KOPT-K1 (cell line): ENCODE data around the gene ZNF606.
A peak's percentile ranks its signal among the peaks of the same experiment; 100 is the strongest.

Experiments
- H3K27ac ChIP-seq: fragments of 200-600 bp; sonication (generic); 2 replicates; pipeline ENCODE4 v1.5.1; 2016; ENCODE audit warnings: antibody characterized with exemption, mild to moderate bottlenecking, low read depth, low read length; ENCODE audit not compliant: poor library complexity, severe bottlenecking
- H3K36me3 ChIP-seq: fragments of 200-600 bp; sonication (generic); 2 replicates; pipeline ENCODE4 v1.5.1; 2017; ENCODE audit warnings: antibody characterized with exemption, mild to moderate bottlenecking, low read length, moderate library complexity; ENCODE audit not compliant: insufficient read depth
- H3K9me3 ChIP-seq: fragments of 200-600 bp; sonication (generic); 2 replicates; pipeline ENCODE4 v1.5.1; 2017; ENCODE audit warnings: antibody characterized with exemption, low read length, mild to moderate bottlenecking; ENCODE audit not compliant: insufficient read depth, poor library complexity, severe bottlenecking

Gene ZNF606

GRCh38 chr19:57978586-57979289, 23.9 kb downstream of the ZNF606 start:
- H3K9me3 ChIP-seq, result peaks cover 100% of the 10 kb centered on the region
- peaks cover 87% of the 10 kb centered on the region for H3K36me3 ChIP-seq
- no peak overlapping the region for H3K27ac ChIP-seq

- Histone ChIP-seq H3K36me3 (peaks cover 45% of the 10 kb centered on the region), H3K9me3 (peaks cover 92% of the 10 kb centered on the region), H3K27ac (no peak within 1 kb of the TSS)
Observed at GRCh38 chr19:57974434-57974833, 28.2 kb downstream of the ZNF606 start, which contains the start of gene C19orf18. Gene C19orf18 (minus strand): TSS chr19:57974534. CDS start chr19:57974432, 102 bp downstream.

- Histone ChIP-seq H3K27ac (no peak overlapping the region), H3K9me3 (peaks cover 59% of the 10 kb centered on the region), H3K36me3 (no peaks in the 10 kb centered on the region)
Observed at GRCh38 chr19:57964761-57965160, 37.9 kb downstream of the ZNF606 start.

GRCh38 chr19:57961785-57962184, 40.8 kb downstream of the ZNF606 start:
- Histone ChIP-seq H3K9me3 (peaks cover 45% of the 10 kb centered on the region), H3K36me3 (no peaks in the 10 kb centered on the region), H3K27ac (no peak overlapping the region)

GRCh38 chr19:57954996-57955395, 47.6 kb downstream of the ZNF606 start:
- Histone ChIP-seq H3K27ac (no peak overlapping the region), H3K9me3 (peaks cover 39% of the 10 kb centered on the region), H3K36me3 (no peaks in the 10 kb centered on the region)

GRCh38 chr19:57949702-57950101, 52.9 kb downstream of the ZNF606 start:
- Histone ChIP-seq H3K27ac (no peak overlapping the region), H3K36me3 (peaks cover 8% of the 10 kb centered on the region; the same call in 1 of the 2 replicates), H3K9me3 (peaks cover 56% of the 10 kb centered on the region)

GRCh38 chr19:57949296-57949695, 53.3 kb downstream of the ZNF606 start:
- Histone ChIP-seq H3K9me3 (peaks cover 58% of the 10 kb centered on the region), H3K27ac (no peak overlapping the region), H3K36me3 (peaks cover 10% of the 10 kb centered on the region; the same call in 1 of the 2 replicates)

- Histone ChIP-seq H3K36me3 (peaks cover 27% of the 10 kb centered on the region), H3K9me3 (peaks cover 65% of the 10 kb centered on the region), H3K27ac (peak within 1 kb of the TSS; percentile 73)
Observed at GRCh38 chr19:57947419-57948134, 55.0 kb downstream of the ZNF606 start, which contains the start of gene ZNF256. Gene ZNF256 (minus strand): TSS chr19:57947706. CDS start chr19:57947474, 232 bp downstream.

GRCh38 chr19:57947088-57947418, 55.6 kb downstream of the ZNF606 start:
- Histone ChIP-seq H3K36me3 (peaks cover 33% of the 10 kb centered on the region), H3K9me3 (peaks cover 70% of the 10 kb centered on the region), H3K27ac (peak overlapping the region; percentile 73)

GRCh38 chr19:57946316-57946715, 56.3 kb downstream of the ZNF606 start:
- Histone ChIP-seq H3K27ac (peak overlapping the region; percentile 73), H3K9me3 (peaks cover 77% of the 10 kb centered on the region), H3K36me3 (peaks cover 40% of the 10 kb centered on the region)

GRCh38 chr19:57941593-57941992, 61.0 kb downstream of the ZNF606 start:
- peaks cover 60% of the 10 kb centered on the region for H3K9me3 ChIP-seq
- peaks cover 68% of the 10 kb centered on the region for H3K36me3 ChIP-seq
- H3K27ac ChIP-seq, result no peak overlapping the region

- H3K9me3 ChIP-seq, result peaks cover 63% of the 10 kb centered on the region
- H3K27ac ChIP-seq, result no peak overlapping the region
- H3K36me3 ChIP-seq, result peaks cover 47% of the 10 kb centered on the region
Observed at GRCh38 chr19:57935731-57936130, 66.9 kb downstream of the ZNF606 start.

- peak within 1 kb of the TSS; percentile 71 for H3K27ac ChIP-seq
- H3K9me3 ChIP-seq, result peaks cover 70% of the 10 kb centered on the region
- peaks cover 53% of the 10 kb centered on the region; the same call in 1 of the 2 replicates for H3K36me3 ChIP-seq
Observed at GRCh38 chr19:57934820-57935665, 67.6 kb downstream of the ZNF606 start, which contains the start of gene ZNF418. Gene ZNF418 (minus strand): TSS chr19:57935402. CDS start chr19:57933822, 1,580 bp downstream.

- Histone ChIP-seq H3K9me3 (peaks cover 90% of the 10 kb centered on the region), H3K36me3 (peaks cover 81% of the 10 kb centered on the region), H3K27ac (no peak overlapping the region)
Observed at GRCh38 chr19:57927587-57927986, 75.0 kb downstream of the ZNF606 start.
